H9 (cell line): ENCODE results near the gene CYLC1. TPM values are rescaled to one million over a fixed set of nuclear protein-coding genes. Genes with fewer than 3 reads are reported as not detected.

Experiments used
- DNase-seq: peaks from one replicate; pipeline ENCODE4 v3.0.0-alpha.2; 2017
- H2AFZ ChIP-seq: one replicate; pipeline ENCODE4 v1.6.1; 2013; ENCODE audit warnings: mild to moderate bottlenecking, low read length, control low read depth, moderate library complexity
- H2AK5ac ChIP-seq: 2 replicates; pipeline ENCODE4 v1.6.1; 2013; ENCODE audit warnings: low read length, control low read depth, mixed read lengths; ENCODE audit not compliant: insufficient read length
- H2BK120ac ChIP-seq: one replicate; pipeline ENCODE4 v1.6.1; 2013; ENCODE audit warnings: low read depth, mild to moderate bottlenecking, low read length, control low read depth, inconsistent platforms; ENCODE audit not compliant: poor library complexity, severe bottlenecking
- H2BK12ac ChIP-seq: 2 replicates; pipeline ENCODE4 v1.6.1; 2013; ENCODE audit warnings: low read length, control low read depth, mixed read lengths, low read depth; ENCODE audit not compliant: insufficient read length
- H2BK15ac ChIP-seq: 2 replicates; pipeline ENCODE4 v1.6.1; 2013; ENCODE audit warnings: low read depth, low read length, control low read depth
- H2BK20ac ChIP-seq: one replicate; pipeline ENCODE4 v1.6.1; 2013; ENCODE audit warnings: low read depth, mild to moderate bottlenecking, low read length, control low read depth, inconsistent platforms; ENCODE audit not compliant: poor library complexity, severe bottlenecking
- H2BK5ac ChIP-seq: 2 replicates; pipeline ENCODE4 v1.6.1; 2013; ENCODE audit warnings: low read length, control low read depth, mixed read lengths; ENCODE audit not compliant: insufficient read length
- H3K14ac ChIP-seq: 2 replicates; pipeline ENCODE4 v1.6.1; 2013; ENCODE audit warnings: low read length, control low read depth; ENCODE audit not compliant: insufficient read depth
- H3K18ac ChIP-seq: 2 replicates; pipeline ENCODE4 v1.6.1; 2013; ENCODE audit warnings: low read depth, mild to moderate bottlenecking, mixed read lengths, low read length, control low read depth; ENCODE audit not compliant: insufficient read length
- H3K23ac ChIP-seq: 2 replicates; pipeline ENCODE4 v1.6.1; 2013; ENCODE audit warnings: low read length, control low read depth, mixed read lengths, low read depth; ENCODE audit not compliant: insufficient read length
- H3K23me2 ChIP-seq: 2 replicates; pipeline ENCODE4 v1.6.1; 2013; ENCODE audit warnings: low read depth, mild to moderate bottlenecking, mixed read lengths, low read length, control low read depth; ENCODE audit not compliant: insufficient read length, poor library complexity, severe bottlenecking
- H3K27ac ChIP-seq: 2 replicates; pipeline ENCODE4 v1.5.1; 2013; ENCODE audit warnings: low read length, control low read depth, mixed read lengths, low read depth; ENCODE audit not compliant: insufficient read length
- H3K27me3 ChIP-seq: 2 replicates; pipeline ENCODE4 v1.6.1; 2013; ENCODE audit warnings: low read length, control low read depth, inconsistent platforms; ENCODE audit not compliant: insufficient read depth
- H3K4ac ChIP-seq: 2 replicates; pipeline ENCODE4 v1.6.1; 2013; ENCODE audit warnings: low read depth, mild to moderate bottlenecking, control low read depth, inconsistent platforms, low read length, moderate library complexity
- H3K4me1 ChIP-seq: 2 replicates; pipeline ENCODE4 v1.6.1; 2013; ENCODE audit warnings: low read length, control low read depth, inconsistent platforms; ENCODE audit not compliant: insufficient read depth
- H3K4me2 ChIP-seq: 2 replicates; pipeline ENCODE4 v1.6.1; 2013; ENCODE audit warnings: low read length, control low read depth, mixed read lengths; ENCODE audit not compliant: insufficient read length, insufficient read depth
- H3K56ac ChIP-seq: 2 replicates; pipeline ENCODE4 v1.6.1; 2013; ENCODE audit warnings: low read depth, mild to moderate bottlenecking, mixed read lengths, low read length, control low read depth; ENCODE audit not compliant: insufficient read length
- H3K79me1 ChIP-seq: 2 replicates; pipeline ENCODE4 v1.6.1; 2013; ENCODE audit warnings: low read depth, mild to moderate bottlenecking, moderate library complexity, low read length, control low read depth, inconsistent platforms; ENCODE audit not compliant: insufficient read depth, poor library complexity, severe bottlenecking
- H3K79me2 ChIP-seq: 2 replicates; pipeline ENCODE4 v1.6.1; 2013; ENCODE audit warnings: low read length, control low read depth, inconsistent platforms; ENCODE audit not compliant: insufficient read depth
- H3K9ac ChIP-seq: 2 replicates; pipeline ENCODE4 v1.6.1; 2013; ENCODE audit warnings: low read length, control low read depth, mixed read lengths; ENCODE audit not compliant: insufficient read length; ENCODE audit errors: extremely low read depth
- H3K9me3 ChIP-seq: one replicate; pipeline ENCODE4 v1.6.1; 2013; ENCODE audit warnings: low read depth, low read length, inconsistent platforms; ENCODE audit not compliant: control insufficient read depth
- H3T11ph ChIP-seq: one replicate; pipeline ENCODE4 v1.6.1; 2013; ENCODE audit warnings: mild to moderate bottlenecking, low read length, control low read depth, inconsistent platforms
- H4K20me1 ChIP-seq: one replicate; pipeline ENCODE4 v1.6.1; 2013; ENCODE audit not compliant: control insufficient read depth, insufficient read length, insufficient read depth
- H4K5ac ChIP-seq: 2 replicates; pipeline ENCODE4 v1.6.1; 2013; ENCODE audit warnings: low read depth, mild to moderate bottlenecking, mixed read lengths, low read length, control low read depth; ENCODE audit not compliant: insufficient read length
- H4K8ac ChIP-seq: replicated peaks from 2 replicates; pipeline ENCODE4 v1.6.1; 2013; ENCODE audit warnings: low read length, control low read depth, mixed read lengths, low read depth; ENCODE audit not compliant: insufficient read length
- H4K91ac ChIP-seq: 2 replicates; pipeline ENCODE4 v1.6.1; 2013; ENCODE audit warnings: low read depth, mild to moderate bottlenecking, moderate library complexity, mixed read lengths, low read length, control low read depth; ENCODE audit not compliant: insufficient read length
- H3K27ac Mint-ChIP-seq, 3 experiments: 2 replicates in 2 of 3; 3 replicates in 1 of 3; pipeline ENCODE4 v1.8.0; 2020 to 2021; ENCODE audit warnings: mixed read lengths in 3 of 3, mild to moderate bottlenecking in 1 of 3, moderate library complexity in 1 of 3
- H3K27me3 Mint-ChIP-seq: 2 replicates; pipeline ENCODE4 v1.8.0; 2021; ENCODE audit warnings: low read depth, mild to moderate bottlenecking, moderate library complexity, mixed read lengths
- H3K36me3 Mint-ChIP-seq, 3 experiments: 2 replicates in 2 of 3; 3 replicates in 1 of 3; pipeline ENCODE4 v1.8.0; 2020 to 2021; ENCODE audit warnings: low read depth in 3 of 3, mixed read lengths in 3 of 3; ENCODE audit not compliant: insufficient read depth in 1 of 3
- H3K4me1 Mint-ChIP-seq, 2 experiments: 2 replicates each; pipeline ENCODE4 v1.8.0; 2020; ENCODE audit warnings: mixed read lengths in 2 of 2
- H3K4me3 Mint-ChIP-seq, 2 experiments: 2 replicates in 1 of 2; 3 replicates in 1 of 2; pipeline ENCODE4 v1.8.0; 2020 to 2021; ENCODE audit warnings: mild to moderate bottlenecking in 2 of 2, mixed read lengths in 2 of 2, moderate library complexity in 1 of 2
- H3K9me3 Mint-ChIP-seq, 2 experiments: 2 replicates in 1 of 2; 3 replicates in 1 of 2; pipeline ENCODE4 v1.8.0; 2020; ENCODE audit warnings: mild to moderate bottlenecking in 2 of 2, mixed read lengths in 2 of 2, moderate library complexity in 1 of 2
- WGBS: extraction: QIAGEN DNeasy Blood & Tissue Kit; methylation state at CpG from one replicate; pipeline ENCODE4 v1.1.7; 2013; ENCODE audit warnings: missing lambda C conversion rate, low lambda C conversion rate, mixed read lengths; ENCODE audit not compliant: insufficient read length; ENCODE audit errors: extremely low coverage; 5-methylcytosine and 5-hydroxymethylcytosine counted together
- total RNA-seq: library from RNA; stranded (reverse); gene quantifications from 2 replicates; pipeline ENCODE4 v1.2.1, GENCODE V29; 2021
- TF ChIP-seq, protein P1 (sequence below): fragments of 200-600 bp; sonication (generic); conservative IDR thresholded peaks from 3 replicates; pipeline ENCODE4 v1.8.0; 2021; ENCODE audit warnings: antibody characterized with exemption, mild to moderate bottlenecking

Gene CYLC1
- total RNA-seq, 1 experiment from 2014 or later: not detected

DNA sequence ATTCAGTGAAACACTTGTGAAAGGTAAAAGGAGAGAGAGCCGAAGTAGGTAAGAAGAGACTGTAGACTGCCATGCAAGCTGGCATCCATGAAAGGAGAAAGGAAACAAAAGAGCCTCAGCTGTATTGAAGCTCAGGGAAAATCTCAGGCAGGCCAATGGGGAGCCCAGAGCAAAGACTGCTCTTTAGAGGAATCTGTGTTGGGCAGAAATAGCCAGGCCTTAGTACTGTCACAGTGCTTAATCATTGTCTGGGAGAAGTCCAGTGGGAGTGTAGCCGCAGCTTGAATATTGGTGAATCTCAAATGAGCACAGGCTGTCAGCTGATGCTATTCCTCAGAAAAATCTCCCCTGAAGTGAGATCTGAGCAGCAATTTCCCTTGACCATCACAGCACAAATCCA lies 27.6 kb downstream of the CYLC1 start:
- Histone ChIP-seq H3T11ph (no peak overlapping the region), H3K79me2 (no peaks in the 10 kb centered on the region), H3K18ac (no peak overlapping the region), H3K27ac (no peak overlapping the region), H3K23ac (no peak overlapping the region), H4K20me1 (no peaks in the 10 kb centered on the region), H3K4me2 (no peak overlapping the region), H3K9me3 (peaks cover 25% of the 10 kb centered on the region), H3K79me1 (no peaks in the 10 kb centered on the region), H3K4ac (no peak overlapping the region), H2BK15ac (no peak overlapping the region), H3K27me3 (no peaks in the 10 kb centered on the region), H3K9ac (no peak overlapping the region), H2AFZ (no peak overlapping the region), H2BK12ac (no peak overlapping the region), H2AK5ac (no peak overlapping the region), H3K23me2 (no peaks in the 10 kb centered on the region), H3K4me1 (no peaks in the 10 kb centered on the region), H4K8ac (no peak overlapping the region), H2BK120ac (no peak overlapping the region), H4K5ac (no peak overlapping the region), H2BK5ac (no peak overlapping the region), H3K14ac (no peak overlapping the region), H2BK20ac (no peak overlapping the region), H3K56ac (no peak overlapping the region), H4K91ac (no peak overlapping the region)
- TF ChIP-seq, protein P1, sequence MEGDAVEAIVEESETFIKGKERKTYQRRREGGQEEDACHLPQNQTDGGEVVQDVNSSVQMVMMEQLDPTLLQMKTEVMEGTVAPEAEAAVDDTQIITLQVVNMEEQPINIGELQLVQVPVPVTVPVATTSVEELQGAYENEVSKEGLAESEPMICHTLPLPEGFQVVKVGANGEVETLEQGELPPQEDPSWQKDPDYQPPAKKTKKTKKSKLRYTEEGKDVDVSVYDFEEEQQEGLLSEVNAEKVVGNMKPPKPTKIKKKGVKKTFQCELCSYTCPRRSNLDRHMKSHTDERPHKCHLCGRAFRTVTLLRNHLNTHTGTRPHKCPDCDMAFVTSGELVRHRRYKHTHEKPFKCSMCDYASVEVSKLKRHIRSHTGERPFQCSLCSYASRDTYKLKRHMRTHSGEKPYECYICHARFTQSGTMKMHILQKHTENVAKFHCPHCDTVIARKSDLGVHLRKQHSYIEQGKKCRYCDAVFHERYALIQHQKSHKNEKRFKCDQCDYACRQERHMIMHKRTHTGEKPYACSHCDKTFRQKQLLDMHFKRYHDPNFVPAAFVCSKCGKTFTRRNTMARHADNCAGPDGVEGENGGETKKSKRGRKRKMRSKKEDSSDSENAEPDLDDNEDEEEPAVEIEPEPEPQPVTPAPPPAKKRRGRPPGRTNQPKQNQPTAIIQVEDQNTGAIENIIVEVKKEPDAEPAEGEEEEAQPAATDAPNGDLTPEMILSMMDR: no peak
- Mint-ChIP-seq H3K4me1 (peaks cover 5 to 7% of the 10 kb centered on the region in 2 experiments), H3K4me3 (no peak overlapping the region), H3K27ac (no peak overlapping the region), H3K27me3 (no peaks in the 10 kb centered on the region), H3K9me3 (peaks cover 50 to 54% of the 10 kb centered on the region in 2 experiments), H3K36me3 (no peaks in the 10 kb centered on the region; a peak in 1 of 7 replicates)
- no CpG with 5 or more reads among the region's 2 CpGs for WGBS
- no peak for DNase-seq
